GM19324 (cell line): ENCODE results near the gene MRPL44.
"Not testable (repeated sequence)": the region's sequence is repeated elsewhere in the genome, so short reads cannot be mapped to it uniquely, and the experiment has no call there.

Experiments used
- ATAC-seq: cut with Tn5 transposase; IDR thresholded peaks from one replicate; pipeline ENCODE4 v1.9.1; 2021; ENCODE audit warnings: mild to moderate bottlenecking, moderate library complexity; ENCODE audit not compliant: unreplicated experiment, low FRiP score

Gene MRPL44

DNA sequence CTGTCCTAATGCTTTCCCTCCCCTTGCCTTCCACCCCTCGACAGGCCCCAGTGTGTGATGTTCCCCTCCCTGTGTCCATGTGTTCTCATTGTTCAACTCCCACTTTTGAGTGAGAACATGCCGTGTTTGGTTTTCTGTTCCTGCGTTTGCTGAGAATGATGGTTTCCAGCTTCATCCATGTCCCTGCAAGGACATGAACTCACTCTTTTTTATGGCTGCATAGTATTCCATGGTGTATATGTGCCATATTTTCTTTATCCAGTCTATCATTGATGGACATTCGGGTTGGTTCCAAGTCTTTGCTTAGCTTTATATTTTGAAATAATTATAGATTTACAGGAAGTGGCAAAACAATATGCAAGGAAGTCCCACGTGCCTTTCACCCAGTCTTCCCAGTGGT, 43.4 kb downstream of the MRPL44 start:
- ATAC-seq: not testable (repeated sequence)

DNA sequence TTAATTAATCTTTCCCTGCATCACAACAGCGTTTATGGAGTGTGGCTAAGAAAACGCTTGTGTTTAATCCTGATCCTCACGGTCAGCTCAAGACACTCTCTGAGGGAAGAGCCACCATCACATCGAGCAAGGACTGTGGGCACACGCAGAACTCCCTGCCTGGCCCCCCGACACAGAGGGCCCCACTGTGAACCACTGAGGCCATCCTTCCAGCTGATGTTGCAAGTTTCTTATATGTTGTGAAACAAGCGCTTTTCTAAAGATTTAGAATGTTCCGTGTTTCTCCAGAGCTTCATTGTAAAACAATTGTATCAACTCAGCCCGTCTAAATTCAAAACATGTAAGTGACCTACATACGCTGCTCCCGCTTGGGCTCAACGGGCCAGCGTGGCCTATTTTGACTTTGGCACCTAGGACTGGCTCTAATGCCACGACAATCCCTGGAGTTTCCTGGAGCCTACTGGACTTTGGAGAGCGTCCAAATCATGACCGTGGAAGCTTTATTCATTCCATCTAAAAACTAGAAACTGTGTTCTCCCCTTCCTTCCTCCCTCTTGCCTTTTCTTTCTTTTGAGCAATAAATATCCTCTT, 46.9 kb downstream of the MRPL44 start:
- no peak for ATAC-seq

DNA sequence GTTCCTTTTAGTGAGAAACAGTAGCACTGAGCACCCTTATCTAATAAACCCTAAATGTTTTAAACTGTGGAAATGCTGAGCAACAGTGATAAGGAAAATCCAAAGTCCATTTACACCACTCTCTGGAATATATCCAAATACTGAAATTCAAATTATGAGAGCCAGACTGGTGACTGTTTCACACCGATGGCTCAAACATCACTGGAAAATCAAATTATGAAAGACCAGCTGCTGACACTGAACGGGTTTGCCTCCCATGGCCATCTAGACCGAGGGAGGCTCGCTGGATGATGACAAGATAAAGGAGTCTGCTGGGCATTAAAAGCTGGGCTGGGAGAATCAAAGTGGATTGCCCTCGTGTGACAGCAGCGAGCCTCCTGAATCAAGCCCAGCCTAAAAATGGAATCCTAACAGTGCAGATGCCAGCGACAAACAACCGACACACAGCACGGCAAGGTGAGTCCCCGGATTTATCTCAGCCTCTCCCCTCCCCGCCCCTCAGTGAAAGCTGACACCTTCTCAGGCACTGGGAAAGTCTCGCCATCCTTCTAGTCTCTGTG, 51.5 kb downstream of the MRPL44 start:
- no peak for ATAC-seq

DNA sequence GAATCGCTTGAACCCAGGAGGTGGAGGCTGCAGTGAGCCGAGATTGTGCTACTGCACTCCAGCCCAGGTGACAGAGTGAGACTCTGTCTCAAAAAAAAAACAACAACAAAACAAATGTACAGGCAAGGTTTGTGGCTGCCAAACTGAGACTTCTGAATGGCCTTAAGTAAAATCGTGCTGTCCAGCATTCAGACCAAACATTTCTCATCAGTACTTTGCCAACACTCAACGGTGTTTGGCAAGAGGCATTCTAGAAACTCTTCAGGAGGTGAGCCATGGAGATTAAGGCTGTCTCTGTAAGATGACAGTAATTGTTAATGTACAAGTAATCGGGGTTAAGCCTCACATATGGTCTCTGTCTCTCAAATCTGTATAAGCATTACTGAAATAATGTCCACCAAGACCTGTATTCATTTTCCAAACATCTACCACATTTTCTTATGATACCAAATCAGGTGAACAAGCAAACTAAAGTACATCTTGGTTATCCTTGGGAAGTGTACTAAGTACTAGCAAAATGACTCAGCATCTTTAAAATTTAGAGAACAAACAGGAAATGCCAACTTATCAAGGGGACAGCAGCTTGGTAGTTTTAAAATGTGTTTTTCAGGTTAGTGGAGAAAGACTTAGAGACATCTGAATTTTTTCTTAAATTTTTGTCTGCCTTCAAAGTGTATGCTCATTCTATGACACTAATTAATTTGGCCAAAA, 52.5 kb downstream of the MRPL44 start:
- no peak for ATAC-seq

GRCh38 chr2:224011837-224012236, 54.6 kb downstream of the MRPL44 start:
- ATAC-seq: no peak

GRCh38 chr2:224014336-224014735, 57.1 kb downstream of the MRPL44 start:
- no peak for ATAC-seq

DNA sequence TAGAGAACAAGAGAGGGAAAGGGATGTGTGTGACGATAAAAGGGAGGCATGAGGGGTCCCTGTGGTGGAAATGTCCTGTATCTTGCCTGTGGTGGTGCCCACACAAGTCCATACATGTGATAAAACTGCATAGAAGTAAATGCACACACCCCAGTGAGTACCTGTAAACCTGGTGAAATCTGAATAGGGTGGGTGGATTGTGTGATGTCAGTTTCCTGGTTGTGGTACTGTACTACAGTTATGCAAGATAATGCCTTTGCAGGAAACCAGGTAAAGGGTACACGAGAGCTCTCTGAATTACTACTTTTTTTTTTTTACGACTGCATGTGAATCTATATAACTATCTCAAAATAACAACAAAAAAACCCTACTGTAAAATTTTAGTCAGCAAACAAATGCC, 59.7 kb downstream of the MRPL44 start:
- ATAC-seq: no peak
